Mesangial cell (primary cell): ENCODE results near the gene SERPINA6. TPM values are rescaled to one million over a fixed set of nuclear protein-coding genes. Genes with fewer than 3 reads are reported as not detected.

Source experiments
- total RNA-seq: library from RNA; depleted of rRNA; stranded (reverse); fragments of >200 nt; gene quantifications from 2 replicates; pipeline ENCODE4 v1.2.3, GENCODE V29; 2015

SERPINA6 gene, protein sequence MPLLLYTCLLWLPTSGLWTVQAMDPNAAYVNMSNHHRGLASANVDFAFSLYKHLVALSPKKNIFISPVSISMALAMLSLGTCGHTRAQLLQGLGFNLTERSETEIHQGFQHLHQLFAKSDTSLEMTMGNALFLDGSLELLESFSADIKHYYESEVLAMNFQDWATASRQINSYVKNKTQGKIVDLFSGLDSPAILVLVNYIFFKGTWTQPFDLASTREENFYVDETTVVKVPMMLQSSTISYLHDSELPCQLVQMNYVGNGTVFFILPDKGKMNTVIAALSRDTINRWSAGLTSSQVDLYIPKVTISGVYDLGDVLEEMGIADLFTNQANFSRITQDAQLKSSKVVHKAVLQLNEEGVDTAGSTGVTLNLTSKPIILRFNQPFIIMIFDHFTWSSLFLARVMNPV
- 0.16 TPM in 1 of 2 replicates, not detected in the other for total RNA-seq

DNA sequence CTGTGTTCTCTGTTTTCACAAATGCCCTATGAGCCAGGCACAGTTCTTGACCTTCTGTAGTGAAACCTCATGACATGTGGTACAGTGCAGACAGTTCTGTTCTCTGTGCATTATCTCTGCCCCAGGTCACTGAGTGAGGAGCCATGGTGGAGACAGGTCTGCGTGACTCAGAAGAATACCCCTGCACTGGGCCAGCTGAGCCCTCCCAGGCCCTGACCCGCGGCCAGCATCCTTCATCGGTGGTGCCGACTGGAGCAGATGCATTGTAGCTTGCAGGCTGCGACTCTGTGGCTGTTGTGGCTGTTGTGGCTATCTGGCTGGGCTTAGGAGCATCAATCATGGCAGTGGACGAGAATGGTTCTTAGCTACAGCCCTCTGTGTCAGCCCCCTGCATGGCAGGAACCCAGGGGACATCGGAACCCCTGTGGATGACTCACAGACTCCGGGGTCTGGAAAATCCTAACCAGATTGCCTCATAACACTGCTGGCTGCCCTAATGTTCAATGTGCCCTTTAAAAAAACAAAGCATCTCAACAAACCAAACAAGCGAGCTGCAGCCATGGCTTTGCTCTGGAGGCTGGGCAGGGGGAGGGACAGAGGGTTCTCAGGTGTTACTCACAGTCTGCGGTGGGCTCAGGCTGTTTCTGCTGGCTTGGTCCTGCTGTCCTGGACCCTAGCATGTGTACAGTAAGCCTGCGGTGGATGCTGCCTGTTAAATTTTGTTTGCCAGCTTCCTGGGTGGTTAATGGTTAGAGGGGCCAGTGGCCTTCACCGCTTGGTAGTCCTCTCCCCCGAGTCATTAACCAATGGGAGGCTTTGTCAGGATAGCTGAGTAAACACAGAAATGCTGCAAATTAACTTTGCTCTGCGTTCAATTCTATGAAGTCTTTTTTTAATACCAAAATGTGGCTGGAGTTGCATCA is at the start of gene SERPINA6:
TSS of gene SERPINA6 (minus strand) at position 689 of the 923 bp plus-strand sequence. CDS start 8,688 bp downstream, outside the sequence.

GRCh38 chr14:94366146-94366915 is 43.2 kb upstream of the SERPINA6 start, which contains the start of gene SERPINA2:
Gene SERPINA2, minus strand, starts transcription at chr14:94366698.

GRCh38 chr14:94292872-94293577 is 30.1 kb downstream of the SERPINA6 start, which contains the start of gene SERPINA10:
Gene SERPINA10, minus strand, starts transcription at chr14:94293268. Its CDS starts 2,675 bp downstream, at chr14:94290593.

Other genes starting within 250 kb of the SERPINA6 start
- 57.3 and 92.7 TPM in 2 replicates for gene DDX24, start 242.1 kb downstream of the SERPINA6 start, total RNA-seq
- 15.0 and 22.0 TPM in 2 replicates for gene IFI27L1, start 242.0 kb downstream of the SERPINA6 start, total RNA-seq
- 2.3 and 3.8 TPM in 2 replicates for gene IFI27, start 212.6 kb downstream of the SERPINA6 start, total RNA-seq
- gene IFI27L2, start 193.7 kb downstream of the SERPINA6 start, total RNA-seq, result 150 and 213 TPM in 2 replicates
- gene PPP4R4, start 149.0 kb downstream of the SERPINA6 start, total RNA-seq, result 0.16 and 0.38 TPM in 2 replicates
- gene SERPINA10, start 30.1 kb downstream of the SERPINA6 start, total RNA-seq, result not detected in 2 replicates
- not detected in 2 replicates for gene SERPINA2, start 43.4 kb upstream of the SERPINA6 start, total RNA-seq
- gene SERPINA1, start 65.3 kb upstream of the SERPINA6 start, total RNA-seq, result 5.1 and 10.3 TPM in 2 replicates
- gene SERPINA11, start 129.5 kb upstream of the SERPINA6 start, total RNA-seq, result not detected in 2 replicates
- not detected in 2 replicates for gene SERPINA9, start 152.9 kb upstream of the SERPINA6 start, total RNA-seq
- gene SERPINA12, start 186.1 kb upstream of the SERPINA6 start, total RNA-seq, result not detected in 2 replicates
- gene SERPINA4, start 238.1 kb upstream of the SERPINA6 start, total RNA-seq, result not detected in 2 replicates